ENCODE results near the gene UIMC1.

Gene UIMC1

GRCh38 chr5:176866707-176867310, 139.8 kb downstream of the UIMC1 start:
- DNase-seq = no peak

- no peak for DNase-seq
These were observed 140.6 kb downstream of the UIMC1 start for GRCh38 chr5:176865964-176866363.

- no peak for DNase-seq
These were observed 141.8 kb downstream of the UIMC1 start for GRCh38 chr5:176864755-176865154.

GRCh38 chr5:176863765-176864098, 142.8 kb downstream of the UIMC1 start:
- no peak for DNase-seq

- no peak for DNase-seq
These were observed 143.4 kb downstream of the UIMC1 start for GRCh38 chr5:176863041-176863764.

- DNase-seq = no peak
These were observed 144.1 kb downstream of the UIMC1 start for GRCh38 chr5:176862330-176862995.

GRCh38 chr5:176861276-176861675, 145.3 kb downstream of the UIMC1 start:
- DNase-seq = no peak

- DNase-seq = no peak
These were observed 146.2 kb downstream of the UIMC1 start for GRCh38 chr5:176860381-176860780.

- DNase-seq = no peak
These were observed 146.7 kb downstream of the UIMC1 start for GRCh38 chr5:176859916-176860315.

GRCh38 chr5:176857894-176858273, 148.7 kb downstream of the UIMC1 start:
- DNase-seq = no peak

GRCh38 chr5:176857216-176857893, 149.2 kb downstream of the UIMC1 start:
- DNase-seq = no peak

GRCh38 chr5:176856746-176857145, 149.8 kb downstream of the UIMC1 start:
- DNase-seq = no peak

- no peak for DNase-seq
These were observed 151.0 kb downstream of the UIMC1 start for GRCh38 chr5:176855598-176855997.

Data from activated CD8-positive, alpha-beta memory T cell treated with anti-CD3 and anti-CD28 coated beads for 24 hours (primary cell).